GM12891 (cell line): Measurements from ENCODE around the gene DDIAS.
A peak's percentile ranks its signal among the peaks of the same experiment; 100 is the strongest.
"Not testable (repeated sequence)": the region's sequence is repeated elsewhere in the genome, so short reads cannot be mapped to it uniquely, and the experiment has no call there.

Experiments
- DNase-seq: peaks from one replicate; pipeline ENCODE4 v3.0.0; 2011; ENCODE audit warnings: low spot score; ENCODE audit not compliant: insufficient read length
- FAIRE-seq: peaks from 2 replicates; lab custom pipeline; 2011; peaks lifted over from hg19 to GRCh38; lab: Jason Lieb, UNC
- PAX5 ChIP-seq: IDR thresholded peaks from 2 replicates; pipeline ENCODE4 v1.6.1; 2011; ENCODE audit warnings: low read length, moderate library complexity, mild to moderate bottlenecking; ENCODE audit not compliant: insufficient read depth, severe bottlenecking
- POLR2A ChIP-seq: IDR thresholded peaks from 2 replicates; pipeline ENCODE4 v1.6.1; 2011; ENCODE audit warnings: low read depth, low read length, control low read depth
- POLR2AphosphoS5 ChIP-seq: IDR thresholded peaks from 2 replicates; pipeline ENCODE4 v1.6.1; 2011; ENCODE audit warnings: low read depth, low read length, control low read depth
- POU2F2 ChIP-seq: IDR thresholded peaks from 2 replicates; pipeline ENCODE4 v1.6.1; 2011; ENCODE audit warnings: low read depth, mild to moderate bottlenecking, control low read depth, low read length, moderate library complexity
- SPI1 ChIP-seq: IDR thresholded peaks from 2 replicates; pipeline ENCODE4 v1.6.1; 2011; ENCODE audit warnings: low read depth, low read length, control low read depth
- TAF1 ChIP-seq: IDR thresholded peaks from 2 replicates; pipeline ENCODE4 v1.6.1; 2011; ENCODE audit warnings: low read depth, low read length, control low read depth

Gene DDIAS

DNA sequence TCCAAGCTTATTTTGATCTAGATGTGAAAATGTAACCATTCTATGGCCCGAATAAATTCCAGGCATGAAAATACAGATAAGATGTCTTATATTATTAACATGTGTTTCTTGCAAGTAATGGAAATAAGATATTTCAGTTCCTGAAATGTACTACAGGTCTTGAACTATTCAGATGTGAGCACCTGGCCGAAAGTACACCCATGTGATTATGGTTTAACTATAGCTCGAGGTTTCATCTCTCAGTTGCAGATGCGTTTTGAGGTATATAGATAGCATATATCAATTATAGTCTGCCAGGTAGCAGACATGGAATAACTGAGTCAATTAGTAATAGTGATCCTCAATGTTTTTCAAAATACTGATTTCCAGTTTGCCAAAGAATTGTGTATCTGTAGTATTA is 68.3 kb downstream of the DDIAS start:
- TF ChIP-seq TAF1 (no peak), POU2F2 (no peak), PAX5 (no peak), SPI1 (peak; percentile 90), POLR2AphosphoS5 (no peak)
- FAIRE-seq (peak; percentile 97), DNase-seq (peak; percentile 17)

DNA sequence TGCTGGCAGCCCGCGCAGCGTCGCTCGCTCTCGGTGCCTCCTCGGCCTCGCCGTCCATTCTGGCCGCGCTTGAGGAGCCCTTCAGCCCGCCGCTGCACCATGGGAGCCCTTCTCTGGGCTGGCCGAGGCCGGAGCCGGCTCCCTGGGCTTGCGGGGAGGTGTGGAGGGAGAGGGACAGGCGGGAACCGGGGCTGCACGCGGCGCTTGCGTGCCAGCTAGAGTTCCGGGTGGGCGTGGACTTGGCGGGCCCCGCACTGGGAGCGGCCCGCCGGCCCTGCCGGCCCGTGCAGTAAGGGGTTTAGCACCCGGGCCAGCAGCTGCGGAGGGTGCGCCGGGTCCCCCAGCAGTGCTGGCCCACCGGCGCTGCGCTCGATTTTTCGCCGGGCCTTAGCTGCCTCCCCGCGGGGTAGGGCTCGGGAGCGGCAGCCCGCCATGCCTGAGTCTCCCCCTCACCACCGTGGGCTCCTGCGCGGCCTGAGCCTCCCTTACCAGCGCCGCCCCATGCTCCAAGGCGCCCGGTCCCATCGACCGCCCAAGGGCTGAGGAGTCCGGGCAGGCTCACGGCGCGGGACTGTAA is 69.1 kb downstream of the DDIAS start:
- not testable (repeated sequence) for DNase-seq, FAIRE-seq

DNA sequence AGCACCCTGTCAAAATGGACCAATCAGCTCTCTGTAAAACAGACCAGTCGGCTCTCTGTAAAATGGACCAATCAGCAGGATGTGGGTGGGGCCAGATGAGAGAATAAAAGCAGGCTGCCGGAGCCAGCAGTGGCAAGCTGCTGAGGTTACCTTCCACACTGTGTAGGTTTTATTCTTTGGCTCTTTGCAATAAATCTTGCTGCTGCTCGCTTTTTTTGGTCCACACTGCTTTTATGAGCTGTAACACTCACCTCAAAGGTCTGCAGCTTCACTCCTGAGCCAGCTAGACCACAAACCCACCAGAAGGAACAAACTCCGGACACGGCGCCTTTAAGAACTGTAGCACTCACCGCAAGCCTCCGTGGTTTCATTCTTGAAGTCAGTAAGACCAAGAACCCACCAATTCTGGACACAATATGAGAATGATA is 70.0 kb downstream of the DDIAS start:
- TF ChIP-seq TAF1 = peak; percentile 22; the same call in 1 of the 2 replicates
- TF ChIP-seq POLR2AphosphoS5 = peak; percentile 56; the same call in 1 of the 2 replicates
- peak; percentile 61; the same call in 1 of the 2 replicates for TF ChIP-seq POLR2A
- DNase-seq = not testable (repeated sequence)
- FAIRE-seq = peak; percentile 13

DNA sequence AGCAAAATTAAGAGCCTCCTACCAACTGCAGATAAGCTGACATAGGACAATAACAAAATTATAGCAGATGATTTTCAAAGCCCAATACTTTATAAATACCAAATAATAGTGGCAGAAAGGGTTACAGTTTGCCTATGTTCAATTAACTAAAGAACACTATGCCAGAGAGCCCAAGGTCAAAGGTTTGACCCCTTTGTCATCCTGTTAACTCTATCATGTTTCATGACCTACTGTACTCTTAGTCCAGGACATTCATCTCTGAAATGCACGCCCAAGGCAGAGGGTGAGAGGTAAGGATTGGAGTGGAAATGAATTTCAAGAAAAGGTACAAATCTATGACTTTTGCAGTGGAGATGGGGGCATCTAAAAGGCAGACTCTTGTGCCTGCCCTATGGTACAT is 70.6 kb downstream of the DDIAS start:
- no peak for TF ChIP-seq TAF1
- TF ChIP-seq POLR2AphosphoS5 = no peak
- no peak; the same call in 1 of the 2 replicates for TF ChIP-seq POLR2A
- no peak for TF ChIP-seq POU2F2
- no peak for TF ChIP-seq PAX5
- FAIRE-seq (peak; percentile 93), DNase-seq (no peak)

DNA sequence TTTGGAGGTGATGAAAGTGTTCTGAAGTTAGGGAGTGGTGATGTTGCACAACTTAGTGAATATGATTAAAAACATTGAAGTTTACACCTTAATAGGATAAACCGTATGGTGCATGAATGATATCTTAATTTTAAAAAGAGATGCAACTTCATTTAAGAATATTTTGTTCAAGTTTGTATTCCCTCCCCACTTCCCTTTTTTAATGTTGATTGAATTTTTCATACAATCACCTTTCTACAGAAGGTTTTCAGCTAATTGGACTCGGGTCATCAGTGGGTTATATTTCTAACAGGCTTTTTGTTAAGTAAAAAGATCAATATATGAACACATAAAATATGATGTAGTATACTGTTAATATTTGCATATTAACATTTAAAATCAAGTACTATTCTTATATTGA is 72.6 kb downstream of the DDIAS start:
- DNase-seq (no peak), FAIRE-seq (peak; percentile 65)
- no peak for TF ChIP-seq POU2F2
- TF ChIP-seq TAF1 = no peak
- no peak for TF ChIP-seq PAX5
- peak; percentile 37; the same call in 1 of the 2 replicates for TF ChIP-seq SPI1
- no peak for TF ChIP-seq POLR2A
- no peak for TF ChIP-seq POLR2AphosphoS5

DNA sequence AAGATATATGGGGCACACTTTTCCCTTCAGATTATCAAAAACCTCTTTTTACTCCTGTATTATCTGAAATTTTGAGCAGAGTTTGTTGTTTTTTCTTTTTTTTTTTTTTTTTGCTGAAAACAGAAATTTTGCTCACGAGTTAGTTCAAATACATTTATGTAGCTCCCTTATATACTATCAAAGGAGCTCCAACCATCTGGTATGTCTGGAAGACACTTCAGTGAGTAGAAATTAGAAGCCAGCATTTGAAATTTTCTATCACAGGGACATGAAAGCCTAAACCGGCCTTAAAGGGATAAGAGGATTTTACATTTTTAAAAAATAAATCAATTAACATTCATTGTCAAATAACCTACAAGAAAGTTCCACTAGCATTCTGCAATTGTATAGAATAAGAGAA is 73.3 kb downstream of the DDIAS start:
- no peak for DNase-seq
- FAIRE-seq = no peak
- no peak for TF ChIP-seq TAF1
- no peak for TF ChIP-seq PAX5
- TF ChIP-seq POLR2A = no peak
- TF ChIP-seq POLR2AphosphoS5 = no peak
- no peak for TF ChIP-seq SPI1
- no peak for TF ChIP-seq POU2F2

DNA sequence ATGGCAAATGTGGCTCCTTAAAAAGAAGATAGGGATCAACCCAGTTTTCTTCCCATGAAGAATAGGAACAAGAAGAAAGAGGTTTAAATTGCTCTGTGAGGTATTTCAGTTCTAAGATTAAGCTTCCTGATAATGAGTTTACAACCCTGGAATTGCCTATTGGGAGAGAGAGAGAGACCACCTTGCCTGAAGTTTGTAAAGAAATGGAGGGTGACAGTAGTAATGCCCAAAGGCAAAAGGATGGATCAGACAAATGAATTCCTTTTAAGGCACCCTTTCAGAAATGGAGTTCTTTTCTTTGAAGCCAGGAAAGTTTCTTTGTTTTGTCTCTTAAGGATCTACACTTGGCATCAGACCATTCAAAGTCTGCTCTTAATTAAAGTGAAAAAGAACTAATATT is 74.3 kb downstream of the DDIAS start:
- FAIRE-seq = no peak
- no peak for TF ChIP-seq POU2F2
- TF ChIP-seq POLR2A = no peak
- TF ChIP-seq PAX5 = no peak
- TF ChIP-seq POLR2AphosphoS5 = no peak
- TF ChIP-seq TAF1 = no peak
- no peak for TF ChIP-seq SPI1
- no peak for DNase-seq

DNA sequence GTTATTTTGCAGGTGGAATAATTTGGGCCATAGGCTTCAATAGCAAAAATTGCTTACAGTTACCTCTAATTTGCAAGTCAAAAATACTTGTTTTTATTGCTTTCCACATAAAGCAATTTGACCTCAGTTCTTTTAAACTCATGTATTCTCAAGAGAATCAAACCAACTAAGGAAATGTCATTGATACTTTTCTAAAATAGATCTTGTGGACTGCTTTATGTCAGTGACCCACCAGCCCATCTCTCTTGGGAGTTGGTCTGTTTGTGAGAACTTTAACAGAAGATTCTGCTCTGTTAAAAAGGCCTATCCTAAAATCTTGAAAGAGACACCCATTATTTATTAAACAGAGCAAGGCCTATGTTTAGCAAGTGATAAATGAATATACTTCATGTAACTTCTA is 75.2 kb downstream of the DDIAS start:
- TF ChIP-seq POLR2AphosphoS5 (no peak), POU2F2 (no peak), PAX5 (no peak)
- no peak for DNase-seq
- no peak for FAIRE-seq

DNA sequence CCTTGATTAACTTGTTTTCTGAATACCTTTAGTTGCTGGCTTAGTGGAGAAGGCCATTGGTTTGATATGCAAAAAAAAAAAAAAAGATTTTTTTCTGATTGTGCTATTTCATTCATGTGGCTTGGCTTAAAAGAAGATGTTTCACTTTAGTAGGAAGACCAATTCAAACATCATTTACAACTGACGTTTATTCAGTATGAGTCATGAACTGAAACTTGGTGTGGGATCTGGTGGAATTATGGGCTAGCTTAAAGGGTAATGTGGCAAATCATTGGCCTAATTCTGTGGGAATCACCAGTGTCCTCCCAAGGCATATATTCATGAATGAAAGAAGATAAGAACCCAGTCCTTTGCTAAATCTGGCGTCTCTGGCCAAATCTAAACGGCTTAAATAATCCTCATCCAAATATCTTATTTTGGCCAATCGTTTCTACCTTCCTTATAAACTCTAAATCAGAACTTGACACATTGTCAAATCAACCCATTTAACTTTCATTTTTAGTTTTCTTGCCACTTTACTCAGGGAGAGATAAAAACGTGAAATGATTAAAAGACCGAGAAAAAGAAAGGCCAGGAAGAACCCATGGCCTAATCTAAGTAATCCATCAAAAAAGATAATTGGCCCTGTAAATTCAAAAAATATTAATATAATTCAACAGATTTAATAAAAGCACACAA is 77.0 kb downstream of the DDIAS start:
- no peak for TF ChIP-seq POU2F2
- TF ChIP-seq TAF1 = no peak
- no peak for TF ChIP-seq PAX5
- no peak for TF ChIP-seq POLR2A
- TF ChIP-seq POLR2AphosphoS5 = no peak
- DNase-seq = no peak
- FAIRE-seq = peak; percentile 26

DNA sequence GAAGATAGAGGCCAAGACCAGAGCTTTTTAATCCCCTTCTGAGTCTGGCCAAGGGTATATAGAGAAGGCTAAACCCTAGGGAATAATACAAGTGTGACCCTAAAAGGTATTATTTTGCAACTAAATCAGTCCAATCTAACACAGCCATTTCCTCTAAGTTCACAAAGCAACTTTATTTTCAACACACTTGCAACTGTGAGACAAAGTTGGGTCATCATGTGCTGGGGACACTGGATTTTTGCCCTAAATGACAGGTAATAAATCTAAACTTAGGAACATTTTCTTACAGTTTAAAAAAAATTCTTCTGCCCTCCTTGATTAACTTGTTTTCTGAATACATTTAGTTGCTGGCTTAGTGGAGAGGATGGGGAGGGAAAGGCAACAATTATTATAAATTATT is 78.3 kb downstream of the DDIAS start:
- TF ChIP-seq POU2F2 (no peak), POLR2A (no peak)
- DNase-seq (no peak), FAIRE-seq (no peak)

DNA sequence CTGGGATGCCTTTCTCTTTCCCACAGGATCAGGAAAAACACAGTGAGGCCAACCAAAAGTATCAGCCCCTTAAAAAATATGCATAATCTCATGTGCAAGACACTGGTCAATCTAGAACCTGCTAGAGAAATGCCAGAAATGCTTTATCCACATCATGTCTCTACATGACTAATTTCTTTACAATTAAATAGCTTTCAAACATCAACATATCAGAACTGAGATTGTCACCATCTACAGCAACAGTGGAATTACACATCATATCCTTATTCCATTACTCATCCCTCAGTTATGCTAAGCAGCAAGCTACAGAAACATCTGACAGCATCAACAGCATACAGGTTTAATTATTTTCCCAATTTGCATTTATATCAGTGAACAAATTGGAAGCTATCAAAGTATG is 78.8 kb downstream of the DDIAS start:
- FAIRE-seq = no peak
- DNase-seq = no peak
- TF ChIP-seq PAX5 (no peak), POU2F2 (no peak), TAF1 (no peak), POLR2AphosphoS5 (no peak), SPI1 (no peak), POLR2A (no peak)
